Posterior cingulate gyrus (tissue), 11 donors: ENCODE results near the gene BLOC1S3.

Experiments
- DNase-seq, 10 donors: peaks; one replicate each; pipeline versions ENCODE4 v3.0.0 to v3.0.0-alpha.2; 2020 to 2021; ENCODE audit warnings: mixed read lengths in 3 of 10
- intact Hi-C: fragments of 100-400 bp; cut with DNase I; formaldehyde crosslinking; loops from one replicate; pipeline ENCODE4 v1.15.1; 2023

Gene BLOC1S3

GRCh38 chr19:45179072-45179891 lies 698 bp downstream of the BLOC1S3 start:
- peak in 1 of 10 donors; percentile 27 for DNase-seq
- intact Hi-C loops, result no loop called here

GRCh38 chr19:45179892-45180370 lies 1.3 kb downstream of the BLOC1S3 start:
- no peak for DNase-seq
- intact Hi-C loops, result no loop called here

GRCh38 chr19:45180936-45181335 lies 2.4 kb downstream of the BLOC1S3 start:
- intact Hi-C loops, result no loop called here
- DNase-seq, result no peak

- intact Hi-C loops, result no loop called here
- no peak for DNase-seq
Observed at GRCh38 chr19:45182758-45183157, 4.2 kb downstream of the BLOC1S3 start.

- intact Hi-C loops, result no loop called here
- DNase-seq, result no peak
Observed at GRCh38 chr19:45184115-45184514, 5.5 kb downstream of the BLOC1S3 start.

GRCh38 chr19:45186509-45187334 lies 8.1 kb downstream of the BLOC1S3 start:
- no peak for DNase-seq
- intact Hi-C loops, result no loop called here

GRCh38 chr19:45187421-45188100 lies 9.0 kb downstream of the BLOC1S3 start:
- DNase-seq, result no peak

GRCh38 chr19:45189971-45190370 lies 11.4 kb downstream of the BLOC1S3 start:
- DNase-seq, result no peak
- intact Hi-C loops, result no loop called here

More at GRCh38 chr19:45187421-45188100, 9.0 kb downstream of the BLOC1S3 start:
- intact Hi-C loops, result no loop called here

- DNase-seq, result no peak
- intact Hi-C loops, result no loop called here
Observed at GRCh38 chr19:45191375-45191774, 12.8 kb downstream of the BLOC1S3 start.

- DNase-seq, result no peak
- intact Hi-C loops, result no loop called here
Observed at GRCh38 chr19:45195764-45196163, 17.2 kb downstream of the BLOC1S3 start.

- intact Hi-C loops, result loop anchor here (5.0 kb wide), 1 partner anchor 137 kb away; no protein-coding TSS in a partner anchor
- DNase-seq, result peak in 6 of 10 donors; percentile 17 to 92 (median 34)
Observed at GRCh38 chr19:45200568-45200967, 22.0 kb downstream of the BLOC1S3 start.

GRCh38 chr19:45202637-45203036 lies 24.1 kb downstream of the BLOC1S3 start:
- intact Hi-C loops, result loop anchor here (5.0 kb wide), 1 partner anchor 135 kb away; no protein-coding TSS in a partner anchor
- no peak for DNase-seq

GRCh38 chr19:45205810-45206209 lies 27.2 kb downstream of the BLOC1S3 start:
- DNase-seq, result no peak
- intact Hi-C loops, result no loop called here

- no peak for DNase-seq
- intact Hi-C loops, result no loop called here
Observed at GRCh38 chr19:45206328-45206727, 27.7 kb downstream of the BLOC1S3 start.

- no peak for DNase-seq
- intact Hi-C loops, result no loop called here
Observed at GRCh38 chr19:45211751-45212381, 33.3 kb downstream of the BLOC1S3 start.

- DNase-seq, result peak in 1 of 10 donors; percentile 82
- intact Hi-C loops, result no loop called here
Observed at GRCh38 chr19:45213031-45213430, 34.4 kb downstream of the BLOC1S3 start.

- DNase-seq, result peak in 1 of 10 donors; percentile 34
- intact Hi-C loops, result no loop called here
Observed at GRCh38 chr19:45215391-45216191, 37.0 kb downstream of the BLOC1S3 start.

GRCh38 chr19:45216667-45217066 lies 38.1 kb downstream of the BLOC1S3 start:
- intact Hi-C loops, result no loop called here
- DNase-seq, result no peak

GRCh38 chr19:45217193-45217956 lies 38.8 kb downstream of the BLOC1S3 start:
- DNase-seq, result no peak
- intact Hi-C loops, result no loop called here
